Measurements from ENCODE around the gene SDR39U1.

- no peak for TF ChIP-seq CTCF (IDR thresholded peaks at IDR 0.05)
- TF ChIP-seq POLR2A (IDR thresholded peaks at IDR 0.05) = no peak
Observed at GRCh38 chr14:24422261-24422660, 20.3 kb downstream of the SDR39U1 start.

Measured in lower leg skin (tissue), 3 donors.